Pancreas (tissue), 10 donors: ENCODE measurements around the gene PCED1B. TPM values are rescaled to one million over a fixed set of nuclear protein-coding genes. Genes with fewer than 3 reads are reported as not detected.
"Not testable (repeated sequence)": the region's sequence is repeated elsewhere in the genome, so short reads cannot be mapped to it uniquely, and the experiment has no call there.

Experiments
- ATAC-seq, 4 donors: fragments of 200-7000 bp; cut with Tn5 transposase; one replicate each; pipeline versions ENCODE4 v1.8.0 to v1.9.1; 2020; ENCODE audit warnings: mild to moderate bottlenecking in 4 of 4, moderate library complexity in 4 of 4
- DNase-seq, 6 donors: peaks; one replicate each; pipeline ENCODE4 v3.0.0-alpha.2; 2020
- FAIRE-seq: peaks from 2 replicates; lab custom pipeline; 2012; peaks lifted over from hg19 to GRCh38; lab: Jason Lieb, UNC
- H3K27ac ChIP-seq, 4 donors: fragments of 200-600 bp; sonication (generic); 1 replicate in 3 of 4; 2 replicates in 1 of 4; pipeline versions ENCODE4 v1.5.0 to v1.8.0; 2020
- H3K27me3 ChIP-seq, 4 donors: fragments of 200-600 bp; one replicate each; pipeline ENCODE4 v1.8.0; 2021
- H3K36me3 ChIP-seq, 3 donors: fragments of 200-600 bp; sonication (generic) in 1 of 3; one replicate each; pipeline versions ENCODE4 v1.5.0 to v1.8.0; 2020 to 2021
- H3K4me1 ChIP-seq, 3 donors: fragments of 200-600 bp; one replicate each; pipeline ENCODE4 v1.8.0; 2021
- H3K4me3 ChIP-seq, 4 donors: fragments of 200-600 bp; sonication (generic) in 2 of 4; one replicate each; pipeline versions ENCODE4 v1.5.0 to v1.8.0; 2020 to 2021
- H3K9me3 ChIP-seq, 4 donors: fragments of 200-600 bp; one replicate each; pipeline ENCODE4 v1.8.0; 2021
- CTCF ChIP-seq, 4 donors: fragments of 200-600 bp; sonication (generic) in 3 of 4; IDR thresholded peaks; one replicate each; pipeline versions ENCODE4 v1.5.0 to v1.8.0; 2021; ENCODE audit warnings: antibody characterized with exemption in 4 of 4
- WGBS, 2 donors: extraction: QIAGEN DNeasy Blood & Tissue Kit; methylation state at CpG; one replicate each; pipeline ENCODE4 v1.1.7; 2013; 5-methylcytosine and 5-hydroxymethylcytosine counted together
- intact Hi-C, 3 donors: fragments of 100-400 bp; cut with DNase I; formaldehyde crosslinking; loops; one replicate each; pipeline versions ENCODE4 v1.11.1 to v1.14.2; 2022
- polyA plus RNA-seq, 2 donors: library from polyadenylated mRNA; stranded (reverse); fragments of 200-250 nt; gene quantifications; one replicate each; pipeline ENCODE4 v1.2.3, GENCODE V29; 2013
- total RNA-seq, 6 donors: library from RNA; stranded (reverse); fragmentation: NEBNext Ultra II Directional in 4 of 6; extraction: Animal tissue kit (Norgen Biotek cat#: 25700) in 4 of 6; gene quantifications; one replicate each; pipeline versions ENCODE4 v1.2.1 to v1.2.4, GENCODE V29; 2021 to 2023
- donor health status: healthy with polysubstance abuse.
- donor health status: DM: no; HTN: no; CAD: no; lungs with moderate emphysema.
- donor health status: DM: no; HTN: no; CAD: no.
- donor health status: control.
- donor health status: control.
- donor health status: Bipolar disorder and iron deficiency.
- donor health status: DM: yes; HTN: yes; CAD: no.
- donor health status: DM: no; HTN: no; CAD: no.
- donor health status: DM: no; HTN: no; CAD: no.
- donor health status: DM: yes; HTN: yes; CAD: no.

The PCED1B gene
- total and polyA plus RNA-seq, 8 donors, result 0.71 to 6.4 (median 1.7) TPM

- intact Hi-C loops, result no loop called here
- H3K4me1 ChIP-seq, result no peaks in the 10 kb centered on the region
- TF ChIP-seq CTCF (IDR thresholded peaks at IDR 0.05), result no peak
- H3K27me3 ChIP-seq, result no peaks in the 10 kb centered on the region
- 61 to 72% methylated on average over 3 of the region's 3 CpGs for WGBS, 2 donors
- no peak overlapping the region for H3K27ac ChIP-seq
- DNase-seq, result no peak
- no peaks in the 10 kb centered on the region for H3K36me3 ChIP-seq
- no peak for FAIRE-seq
- no peak for ATAC-seq
- H3K9me3 ChIP-seq, result no peaks in the 10 kb centered on the region
- H3K4me3 ChIP-seq, result no peak overlapping the region
These were observed 134.7 kb downstream of the PCED1B start for GRCh38 chr12:47214001-47214619.

GRCh38 chr12:47214771-47215170, 135.3 kb downstream of the PCED1B start:
- intact Hi-C loops, result no loop called here
- no peak for DNase-seq
- peak overlapping the region in 1 of 4 donors; percentile 11 for H3K4me3 ChIP-seq
- no peak for ATAC-seq
- FAIRE-seq, result no peak
- H3K36me3 ChIP-seq, result no peaks in the 10 kb centered on the region
- TF ChIP-seq CTCF (IDR thresholded peaks at IDR 0.05), result no peak
- 94% methylated on average over 7 of the region's 7 CpGs for WGBS, 2 donors
- no peak overlapping the region for H3K27ac ChIP-seq
- H3K4me1 ChIP-seq, result no peaks in the 10 kb centered on the region
- H3K9me3 ChIP-seq, result no peaks in the 10 kb centered on the region
- no peaks in the 10 kb centered on the region for H3K27me3 ChIP-seq

GRCh38 chr12:47216150-47216677, 136.8 kb downstream of the PCED1B start:
- DNase-seq, result peak in 1 of 6 donors; percentile 48
- ATAC-seq, result peak in 2 of 4 donors; percentile 64 to 72
- intact Hi-C loops, result no loop called here
- Histone ChIP-seq H3K4me1 (no peaks in the 10 kb centered on the region), H3K36me3 (no peaks in the 10 kb centered on the region), H3K27ac (peak overlapping the region in 2 of 4 donors; percentile 45 to 47), H3K27me3 (no peaks in the 10 kb centered on the region), H3K9me3 (no peaks in the 10 kb centered on the region), H3K4me3 (peak overlapping the region in 1 of 4 donors; percentile 11)
- no peak for TF ChIP-seq CTCF (IDR thresholded peaks at IDR 0.05)
- no peak for FAIRE-seq
- WGBS, 2 donors, result 86 to 90% methylated on average over 8 of the region's 8 CpGs

- H3K36me3 ChIP-seq, H3K9me3 ChIP-seq, H3K4me3 ChIP-seq, intact Hi-C loops, H3K27me3 ChIP-seq, DNase-seq, FAIRE-seq, ATAC-seq, H3K4me1 ChIP-seq, H3K27ac ChIP-seq: not testable (repeated sequence)
- WGBS, 2 donors, result 94 to 95% methylated on average over 8 of the region's 8 CpGs
These were observed 138.1 kb downstream of the PCED1B start for GRCh38 chr12:47217595-47217869.

GRCh38 chr12:47218191-47218654, 138.8 kb downstream of the PCED1B start:
- H3K27me3 ChIP-seq, result no peaks in the 10 kb centered on the region
- FAIRE-seq, result no peak
- TF ChIP-seq CTCF (IDR thresholded peaks at IDR 0.05), result no peak
- ATAC-seq, result no peak
- no peak for DNase-seq
- no peaks in the 10 kb centered on the region for H3K9me3 ChIP-seq
- intact Hi-C loops, result no loop called here
- H3K27ac ChIP-seq, result no peak overlapping the region
- no peak overlapping the region for H3K4me3 ChIP-seq
- H3K4me1 ChIP-seq, result peaks cover 2 to 11% (median 3%) of the 10 kb centered on the region in 3 donors
- H3K36me3 ChIP-seq, result no peaks in the 10 kb centered on the region
- 94 to 98% methylated on average over 8 of the region's 8 CpGs for WGBS, 2 donors
